Measurements from ENCODE around the gene TNS1. TPM values are rescaled to one million over a fixed set of nuclear protein-coding genes. Genes with fewer than 3 reads are reported as not detected.

The TNS1 gene
- total and polyA plus RNA-seq, 9 of the 15 experiments (the other 6 are each of a cell fraction or from before 2014, with no cell fraction given), result 0.13 to 2.7 (median 0.77) TPM

GRCh38 chr2:217832115-217832514, 170.7 kb downstream of the TNS1 start:
- Histone ChIP-seq H2AFZ (ENCODE audit: low read depth, low read length) (no peak overlapping the region), H3K9ac (ENCODE audit: insufficient read depth in 1 of 2, low read depth in 2 of 2, low read length in 2 of 2) (no peak overlapping the region; a peak in 1 of 4 replicates), H3K4me2 (ENCODE audit: insufficient read depth, low read length) (no peak overlapping the region), H3K9me1 (ENCODE audit: control insufficient read depth, insufficient read depth, low read length) (no peaks in the 10 kb centered on the region), H3K36me3 (ENCODE audit: control insufficient read depth, insufficient read depth, low read length) (no peaks in the 10 kb centered on the region), H3K79me2 (ENCODE audit: control insufficient read depth, insufficient read depth, low read length) (no peaks in the 10 kb centered on the region), H3K4me3 (no peak overlapping the region), H3K27ac (ENCODE audit: extremely low read depth, low read depth, low read length) (no peak overlapping the region), H3K4me1 (replicated peaks in 1 of 2; ENCODE audit: control insufficient read depth in 2 of 2, insufficient read depth in 2 of 2, low read length in 2 of 2) (peaks cover 25 to 35% of the 10 kb centered on the region in 2 experiments; a peak in 4 of 5 replicates), H3K27me3 (ENCODE audit: control insufficient read depth in 2 of 2, insufficient read depth in 2 of 2, low read length in 2 of 2) (no peaks in the 10 kb centered on the region), H3K9me3 (replicated peaks; ENCODE audit: control insufficient read depth, insufficient read depth, low read depth, low read length) (no peaks in the 10 kb centered on the region), H4K20me1 (replicated peaks; ENCODE audit: control insufficient read depth, insufficient read depth, low read length) (no peaks in the 10 kb centered on the region)
- FAIRE-seq (no peak), ATAC-seq (no peak), DNase-seq (ENCODE audit: extremely low read depth in 1 of 4, low spot score in 3 of 4) (no peak)
- BruUV-seq (replicated peaks), result no TSS peak
- CTCF ChIA-PET (ENCODE audit: low intra/inter-chr PET ratio), result no interaction called here
- in situ Hi-C loops (cut with MboI), result no loop called here
- intact Hi-C loops (cut with micrococcal nuclease), result no loop called here
- 44% methylated on average over 3 of the region's 5 CpGs for WGBS (ENCODE audit: insufficient coverage, low coverage, missing lambda C conversion rate)
- POLR2A ChIA-PET, result no interaction called here
- TF ChIP-seq, protein P1, sequence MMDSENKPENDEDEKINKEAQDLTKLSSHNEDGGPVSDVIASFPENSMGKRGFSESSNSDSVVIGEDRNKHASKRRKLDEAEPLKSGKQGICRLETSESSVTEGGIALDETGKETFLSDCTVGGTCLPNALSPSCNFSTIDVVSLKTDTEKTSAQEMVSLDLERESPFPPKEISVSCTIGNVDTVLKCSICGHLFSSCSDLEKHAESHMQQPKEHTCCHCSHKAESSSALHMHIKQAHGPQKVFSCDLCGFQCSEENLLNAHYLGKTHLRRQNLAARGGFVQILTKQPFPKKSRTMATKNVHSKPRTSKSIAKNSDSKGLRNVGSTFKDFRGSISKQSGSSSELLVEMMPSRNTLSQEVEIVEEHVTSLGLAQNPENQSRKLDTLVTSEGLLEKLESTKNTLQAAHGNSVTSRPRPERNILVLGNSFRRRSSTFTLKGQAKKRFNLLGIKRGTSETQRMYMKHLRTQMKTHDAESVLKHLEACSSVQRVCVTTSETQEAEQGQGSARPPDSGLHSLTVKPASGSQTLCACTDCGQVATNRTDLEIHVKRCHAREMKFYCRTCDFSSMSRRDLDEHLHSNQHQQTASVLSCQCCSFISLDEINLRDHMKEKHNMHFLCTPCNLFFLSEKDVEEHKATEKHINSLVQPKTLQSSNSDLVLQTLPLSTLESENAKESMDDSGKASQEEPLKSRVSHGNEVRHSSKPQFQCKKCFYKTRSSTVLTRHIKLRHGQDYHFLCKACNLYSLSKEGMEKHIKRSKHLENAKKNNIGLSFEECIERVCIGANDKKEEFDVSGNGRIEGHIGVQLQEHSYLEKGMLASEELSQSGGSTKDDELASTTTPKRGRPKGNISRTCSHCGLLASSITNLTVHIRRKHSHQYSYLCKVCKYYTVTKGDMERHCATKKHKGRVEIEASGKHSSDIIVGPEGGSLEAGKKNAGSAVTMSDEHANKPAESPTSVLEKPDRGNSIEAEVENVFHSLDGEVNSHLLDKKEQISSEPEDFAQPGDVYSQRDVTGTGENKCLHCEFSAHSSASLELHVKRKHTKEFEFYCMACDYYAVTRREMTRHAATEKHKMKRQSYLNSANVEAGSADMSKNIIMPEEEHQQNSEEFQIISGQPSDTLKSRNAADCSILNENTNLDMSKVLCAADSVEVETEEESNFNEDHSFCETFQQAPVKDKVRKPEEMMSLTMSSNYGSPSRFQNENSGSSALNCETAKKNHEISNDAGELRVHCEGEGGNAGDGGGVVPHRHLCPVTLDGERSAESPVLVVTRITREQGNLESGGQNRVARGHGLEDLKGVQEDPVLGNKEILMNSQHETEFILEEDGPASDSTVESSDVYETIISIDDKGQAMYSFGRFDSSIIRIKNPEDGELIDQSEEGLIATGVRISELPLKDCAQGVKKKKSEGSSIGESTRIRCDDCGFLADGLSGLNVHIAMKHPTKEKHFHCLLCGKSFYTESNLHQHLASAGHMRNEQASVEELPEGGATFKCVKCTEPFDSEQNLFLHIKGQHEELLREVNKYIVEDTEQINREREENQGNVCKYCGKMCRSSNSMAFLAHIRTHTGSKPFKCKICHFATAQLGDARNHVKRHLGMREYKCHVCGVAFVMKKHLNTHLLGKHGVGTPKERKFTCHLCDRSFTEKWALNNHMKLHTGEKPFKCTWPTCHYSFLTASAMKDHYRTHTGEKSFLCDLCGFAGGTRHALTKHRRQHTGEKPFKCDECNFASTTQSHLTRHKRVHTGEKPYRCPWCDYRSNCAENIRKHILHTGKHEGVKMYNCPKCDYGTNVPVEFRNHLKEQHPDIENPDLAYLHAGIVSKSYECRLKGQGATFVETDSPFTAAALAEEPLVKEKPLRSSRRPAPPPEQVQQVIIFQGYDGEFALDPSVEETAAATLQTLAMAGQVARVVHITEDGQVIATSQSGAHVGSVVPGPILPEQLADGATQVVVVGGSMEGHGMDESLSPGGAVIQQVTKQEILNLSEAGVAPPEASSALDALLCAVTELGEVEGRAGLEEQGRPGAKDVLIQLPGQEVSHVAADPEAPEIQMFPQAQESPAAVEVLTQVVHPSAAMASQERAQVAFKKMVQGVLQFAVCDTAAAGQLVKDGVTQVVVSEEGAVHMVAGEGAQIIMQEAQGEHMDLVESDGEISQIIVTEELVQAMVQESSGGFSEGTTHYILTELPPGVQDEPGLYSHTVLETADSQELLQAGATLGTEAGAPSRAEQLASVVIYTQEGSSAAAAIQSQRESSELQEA (IDR thresholded peaks at IDR 0.05; ENCODE audit: low read depth), result no peak
- TF ChIP-seq CHD2 (IDR thresholded peaks at IDR 0.05; ENCODE audit: low read depth, low read length) (no peak), ZNF444 (CRISPR knock-in tag; IDR thresholded peaks at IDR 0.05) (no peak), ILF3 (IDR thresholded peaks at IDR 0.05; ENCODE audit: borderline replicate concordance) (no peak), ZNF184 (CRISPR knock-in tag; IDR thresholded peaks at IDR 0.05) (no peak), SREBF2 (CRISPR knock-in tag; IDR thresholded peaks at IDR 0.05) (no peak), NFRKB (IDR thresholded peaks at IDR 0.05; ENCODE audit: low read depth) (no peak), ZNF764 (CRISPR knock-in tag; IDR thresholded peaks at IDR 0.05; ENCODE audit: low read depth) (no peak), ZBTB1 (CRISPR knock-in tag; IDR thresholded peaks at IDR 0.05; ENCODE audit: borderline replicate concordance, low read depth) (no peak), ZNF316 (IDR thresholded peaks at IDR 0.05) (no peak), TFAP4 (CRISPR knock-in tag; IDR thresholded peaks at IDR 0.05; ENCODE audit: borderline replicate concordance) (no peak)
- TF ChIP-seq, protein P2, sequence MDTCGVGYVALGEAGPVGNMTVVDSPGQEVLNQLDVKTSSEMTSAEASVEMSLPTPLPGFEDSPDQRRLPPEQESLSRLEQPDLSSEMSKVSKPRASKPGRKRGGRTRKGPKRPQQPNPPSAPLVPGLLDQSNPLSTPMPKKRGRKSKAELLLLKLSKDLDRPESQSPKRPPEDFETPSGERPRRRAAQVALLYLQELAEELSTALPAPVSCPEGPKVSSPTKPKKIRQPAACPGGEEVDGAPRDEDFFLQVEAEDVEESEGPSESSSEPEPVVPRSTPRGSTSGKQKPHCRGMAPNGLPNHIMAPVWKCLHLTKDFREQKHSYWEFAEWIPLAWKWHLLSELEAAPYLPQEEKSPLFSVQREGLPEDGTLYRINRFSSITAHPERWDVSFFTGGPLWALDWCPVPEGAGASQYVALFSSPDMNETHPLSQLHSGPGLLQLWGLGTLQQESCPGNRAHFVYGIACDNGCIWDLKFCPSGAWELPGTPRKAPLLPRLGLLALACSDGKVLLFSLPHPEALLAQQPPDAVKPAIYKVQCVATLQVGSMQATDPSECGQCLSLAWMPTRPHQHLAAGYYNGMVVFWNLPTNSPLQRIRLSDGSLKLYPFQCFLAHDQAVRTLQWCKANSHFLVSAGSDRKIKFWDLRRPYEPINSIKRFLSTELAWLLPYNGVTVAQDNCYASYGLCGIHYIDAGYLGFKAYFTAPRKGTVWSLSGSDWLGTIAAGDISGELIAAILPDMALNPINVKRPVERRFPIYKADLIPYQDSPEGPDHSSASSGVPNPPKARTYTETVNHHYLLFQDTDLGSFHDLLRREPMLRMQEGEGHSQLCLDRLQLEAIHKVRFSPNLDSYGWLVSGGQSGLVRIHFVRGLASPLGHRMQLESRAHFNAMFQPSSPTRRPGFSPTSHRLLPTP (IDR thresholded peaks at IDR 0.05; ENCODE audit: borderline replicate concordance, extremely low read depth, insufficient read length), result no peak

All from K562 (cell line).